Stimulated activated CD8-positive, alpha-beta memory T cell treated with anti-CD3 and anti-CD28 coated beads, Interleukin-12 subunit alpha, Interleukin-12 subunit beta, amount 100 ng/mL, for 24 hours (primary cell): ENCODE data around the gene USP6NL.
"Not testable (repeated sequence)": the region's sequence is repeated elsewhere in the genome, so short reads cannot be mapped to it uniquely, and the experiment has no call there.

Source experiments
- DNase-seq: peaks from one replicate; pipeline ENCODE4 v3.0.0-alpha.2; 2020; ENCODE audit errors: extremely low read depth

USP6NL gene

GRCh38 chr10:11515596-11516430 lies 95.6 kb downstream of the USP6NL start:
- no peak for DNase-seq

- no peak for DNase-seq
These were observed 97.7 kb downstream of the USP6NL start for GRCh38 chr10:11513727-11514126.

GRCh38 chr10:11512596-11512995 lies 98.9 kb downstream of the USP6NL start:
- no peak for DNase-seq

- DNase-seq = no peak
These were observed 100.1 kb downstream of the USP6NL start for GRCh38 chr10:11511321-11511720.

- DNase-seq = no peak
These were observed 100.7 kb downstream of the USP6NL start for GRCh38 chr10:11510736-11511135.

- DNase-seq = no peak
These were observed 101.2 kb downstream of the USP6NL start for GRCh38 chr10:11510281-11510680.

- no peak for DNase-seq
These were observed 102.4 kb downstream of the USP6NL start for GRCh38 chr10:11509036-11509435.

GRCh38 chr10:11506247-11506789 lies 105.1 kb downstream of the USP6NL start:
- no peak for DNase-seq

- DNase-seq = no peak
These were observed 105.8 kb downstream of the USP6NL start for GRCh38 chr10:11505639-11506038.

- no peak for DNase-seq
These were observed 106.7 kb downstream of the USP6NL start for GRCh38 chr10:11504566-11505285.

GRCh38 chr10:11501600-11501999 lies 109.8 kb downstream of the USP6NL start:
- no peak for DNase-seq

GRCh38 chr10:11499425-11500071 lies 111.9 kb downstream of the USP6NL start:
- DNase-seq = no peak

- DNase-seq = no peak
These were observed 113.1 kb downstream of the USP6NL start for GRCh38 chr10:11498399-11498798.

- DNase-seq = not testable (repeated sequence)
These were observed 116.5 kb downstream of the USP6NL start for GRCh38 chr10:11494923-11495322.

- no peak for DNase-seq
These were observed 117.8 kb downstream of the USP6NL start for GRCh38 chr10:11493646-11494045.

- no peak for DNase-seq
These were observed 120.4 kb downstream of the USP6NL start for GRCh38 chr10:11491087-11491486.

- DNase-seq = no peak
These were observed 121.9 kb downstream of the USP6NL start for GRCh38 chr10:11489591-11489990.

- no peak for DNase-seq
These were observed 123.3 kb downstream of the USP6NL start for GRCh38 chr10:11488126-11488525.

GRCh38 chr10:11483201-11484148 lies 128.0 kb downstream of the USP6NL start:
- no peak for DNase-seq

GRCh38 chr10:11482306-11482705 lies 129.1 kb downstream of the USP6NL start:
- no peak for DNase-seq

- no peak for DNase-seq
These were observed 130.8 kb downstream of the USP6NL start for GRCh38 chr10:11480687-11481086.
